Measurements from ENCODE around the gene ZNF732. TPM values are rescaled to one million over a fixed set of nuclear protein-coding genes. Genes with fewer than 3 reads are reported as not detected.
A peak's percentile ranks its signal among the peaks of the same experiment; 100 is the strongest.

The ZNF732 gene
- total and polyA plus RNA-seq, 4 donors: 0.89 TPM; not detected in 3

- no peak overlapping the region for H3K27ac ChIP-seq (ENCODE audit: low read depth in 1 of 2, low read length in 2 of 2)
- WGBS: 91% methylated on average over 13 of the region's 13 CpGs
- H3K36me3 ChIP-seq (ENCODE audit: control insufficient read depth in 4 of 4, insufficient read depth in 3 of 4, low read depth in 1 of 4, low read length in 3 of 4): no peaks in the 10 kb centered on the region
- no peak overlapping the region for H3K9ac ChIP-seq (ENCODE audit: low read depth in 1 of 2, low read length in 2 of 2)
- TF ChIP-seq ATF3 (IDR thresholded peaks at IDR 0.05) (no peak), FOXA1 (IDR thresholded peaks at IDR 0.05) (no peak), YY1 (IDR thresholded peaks at IDR 0.05) (no peak), HNF4A (conservative IDR thresholded peaks at IDR 0.05) (no peak), CTCF (IDR thresholded peaks at IDR 0.05; ENCODE audit: low read depth, low read length, missing input control) (no peak), JUND (IDR thresholded peaks at IDR 0.05) (no peak), EGR1 (IDR thresholded peaks at IDR 0.05; ENCODE audit: low read depth in 2 of 2) (no peak), HNF4G (IDR thresholded peaks at IDR 0.05) (no peak), ZBTB33 (IDR thresholded peaks at IDR 0.05) (no peak), MAX (IDR thresholded peaks at IDR 0.05) (no peak), TAF1 (conservative IDR thresholded peaks at IDR 0.05) (no peak), NR2F2 (IDR thresholded peaks at IDR 0.05) (no peak)
- DNase-seq (ENCODE audit: low spot score): no peak
- H3K27me3 ChIP-seq (ENCODE audit: control insufficient read depth in 4 of 4, insufficient read depth in 4 of 4, low read length in 3 of 4): no peaks in the 10 kb centered on the region
- peak overlapping the region in 2 of 3 donors; percentile 10 to 18 for H3K4me3 ChIP-seq (ENCODE audit: low read depth in 1 of 3, low read length in 3 of 3)
- H3K4me1 ChIP-seq (ENCODE audit: control insufficient read depth in 4 of 4, insufficient read depth in 4 of 4, low read length in 3 of 4): no peaks in the 10 kb centered on the region
- H3K9me3 ChIP-seq (ENCODE audit: control insufficient read depth in 4 of 4, low read length in 3 of 4): peaks cover 30 to 72% (median 37%) of the 10 kb centered on the region in 4 donors
These were observed 48.8 kb downstream of the ZNF732 start for GRCh38 chr4:256492-256891.

GRCh38 chr4:253936-254756 lies 51.1 kb downstream of the ZNF732 start:
- no peaks in the 10 kb centered on the region for H3K27me3 ChIP-seq (ENCODE audit: control insufficient read depth in 4 of 4, insufficient read depth in 4 of 4, low read length in 3 of 4)
- no peak overlapping the region for H3K27ac ChIP-seq (ENCODE audit: low read depth in 1 of 2, low read length in 2 of 2)
- DNase-seq (ENCODE audit: low spot score): no peak
- H3K9ac ChIP-seq (ENCODE audit: low read depth in 1 of 2, low read length in 2 of 2): no peak overlapping the region
- H3K36me3 ChIP-seq (ENCODE audit: control insufficient read depth in 4 of 4, insufficient read depth in 3 of 4, low read depth in 1 of 4, low read length in 3 of 4): no peaks in the 10 kb centered on the region
- H3K4me3 ChIP-seq (ENCODE audit: low read depth in 1 of 3, low read length in 3 of 3): peak overlapping the region in 1 of 3 donors; percentile 3
- no peaks in the 10 kb centered on the region for H3K4me1 ChIP-seq (ENCODE audit: control insufficient read depth in 4 of 4, insufficient read depth in 4 of 4, low read length in 3 of 4)
- 84% methylated on average over 5 of the region's 5 CpGs for WGBS
- no peak for TF ChIP-seq ZBTB33 (IDR thresholded peaks at IDR 0.05)
- no peak for TF ChIP-seq RXRA (IDR thresholded peaks at IDR 0.05)
- no peak for TF ChIP-seq JUND (IDR thresholded peaks at IDR 0.05)
- no peak for TF ChIP-seq FOXA1 (IDR thresholded peaks at IDR 0.05)
- TF ChIP-seq HNF4A (conservative IDR thresholded peaks at IDR 0.05): no peak
- no peak for TF ChIP-seq SP1 (IDR thresholded peaks at IDR 0.05)
- TF ChIP-seq GABPA (IDR thresholded peaks at IDR 0.05 in 1 of 2, conservative IDR thresholded peaks at IDR 0.05 in 1 of 2): no peak
- TF ChIP-seq CTCF (IDR thresholded peaks at IDR 0.05; ENCODE audit: low read depth, low read length, missing input control): no peak
- TF ChIP-seq REST (IDR thresholded peaks at IDR 0.05): no peak
- no peak for TF ChIP-seq NR2F2 (IDR thresholded peaks at IDR 0.05)
- TF ChIP-seq HNF4G (IDR thresholded peaks at IDR 0.05): no peak
- no peak for TF ChIP-seq FOXA2 (IDR thresholded peaks at IDR 0.05)
- peaks cover 22 to 60% (median 27%) of the 10 kb centered on the region in 4 donors for H3K9me3 ChIP-seq (ENCODE audit: control insufficient read depth in 4 of 4, low read length in 3 of 4)

All from liver (tissue), 9 donors.